Endometrial microvascular endothelial cells (primary cell): ENCODE data around the gene ACOX1. TPM values are rescaled to one million over a fixed set of nuclear protein-coding genes. Genes with fewer than 3 reads are reported as not detected.

ENCODE experiments used
- in situ Hi-C: cut with HindIII; loops from 2 replicates; pipeline ENCODE4 v1.10.0; 2017; ENCODE audit warnings: low sequenced_read_pairs, low pct_unique_long_range_greater_than_20kb; ENCODE audit errors: inconsistent ontology term
- total RNA-seq: library from RNA; depleted of rRNA; stranded (reverse); fragments of >200 nt; gene quantifications from one replicate; pipeline ENCODE4 v1.2.3, GENCODE V29; 2015; ENCODE audit errors: inconsistent ontology term

Gene ACOX1
- total RNA-seq, 1 donor from 2014 or later = 41.9 TPM

GRCh38 chr17:75950421-75950820 lies 28.5 kb downstream of the ACOX1 start:
- in situ Hi-C loops = no loop called here

- in situ Hi-C loops = no loop called here
Observed at GRCh38 chr17:75945211-75945610, 33.8 kb downstream of the ACOX1 start.

- in situ Hi-C loops = no loop called here
Observed at GRCh38 chr17:75943491-75943890, 35.5 kb downstream of the ACOX1 start.

- in situ Hi-C loops = no loop called here
Observed at GRCh38 chr17:75942473-75942872, 36.5 kb downstream of the ACOX1 start.

- in situ Hi-C loops = no loop called here
Observed at GRCh38 chr17:75941442-75941819, 37.5 kb downstream of the ACOX1 start.

GRCh38 chr17:75940727-75941441 lies 38.1 kb downstream of the ACOX1 start, which contains the start of gene FBF1:
Gene FBF1 (minus strand): TSS chr17:75941042. CDS start chr17:75938149, 2,893 bp downstream.
- in situ Hi-C loops = no loop called here

GRCh38 chr17:75937652-75938051 lies 41.3 kb downstream of the ACOX1 start:
- in situ Hi-C loops = no loop called here

- in situ Hi-C loops = no loop called here
Observed at GRCh38 chr17:75933808-75934207, 45.2 kb downstream of the ACOX1 start.

- in situ Hi-C loops = no loop called here
Observed at GRCh38 chr17:75932852-75933251, 46.1 kb downstream of the ACOX1 start.

GRCh38 chr17:75931062-75931461 lies 47.9 kb downstream of the ACOX1 start:
- in situ Hi-C loops = no loop called here

GRCh38 chr17:75927286-75927922 lies 51.6 kb downstream of the ACOX1 start:
- in situ Hi-C loops = no loop called here

GRCh38 chr17:75926456-75926855 lies 52.5 kb downstream of the ACOX1 start:
- in situ Hi-C loops = no loop called here

- in situ Hi-C loops = no loop called here
Observed at GRCh38 chr17:75925912-75926311, 53.1 kb downstream of the ACOX1 start.

GRCh38 chr17:75925103-75925502 lies 53.9 kb downstream of the ACOX1 start:
- in situ Hi-C loops = no loop called here

GRCh38 chr17:75922963-75923874 lies 55.7 kb downstream of the ACOX1 start:
- in situ Hi-C loops = no loop called here

GRCh38 chr17:75922173-75922961 lies 56.6 kb downstream of the ACOX1 start:
- in situ Hi-C loops = no loop called here

GRCh38 chr17:75921596-75921995 lies 57.4 kb downstream of the ACOX1 start:
- in situ Hi-C loops = no loop called here

- in situ Hi-C loops = no loop called here
Observed at GRCh38 chr17:75920045-75920560, 58.9 kb downstream of the ACOX1 start.

- in situ Hi-C loops = no loop called here
Observed at GRCh38 chr17:75919611-75920010, 59.4 kb downstream of the ACOX1 start.
